Measurements from ENCODE around the gene BMPR2. TPM values are rescaled to one million over a fixed set of nuclear protein-coding genes. Genes with fewer than 3 reads are reported as not detected.

The BMPR2 gene
- 10.7 and 10.8 TPM in 2 replicates for total RNA-seq

DNA sequence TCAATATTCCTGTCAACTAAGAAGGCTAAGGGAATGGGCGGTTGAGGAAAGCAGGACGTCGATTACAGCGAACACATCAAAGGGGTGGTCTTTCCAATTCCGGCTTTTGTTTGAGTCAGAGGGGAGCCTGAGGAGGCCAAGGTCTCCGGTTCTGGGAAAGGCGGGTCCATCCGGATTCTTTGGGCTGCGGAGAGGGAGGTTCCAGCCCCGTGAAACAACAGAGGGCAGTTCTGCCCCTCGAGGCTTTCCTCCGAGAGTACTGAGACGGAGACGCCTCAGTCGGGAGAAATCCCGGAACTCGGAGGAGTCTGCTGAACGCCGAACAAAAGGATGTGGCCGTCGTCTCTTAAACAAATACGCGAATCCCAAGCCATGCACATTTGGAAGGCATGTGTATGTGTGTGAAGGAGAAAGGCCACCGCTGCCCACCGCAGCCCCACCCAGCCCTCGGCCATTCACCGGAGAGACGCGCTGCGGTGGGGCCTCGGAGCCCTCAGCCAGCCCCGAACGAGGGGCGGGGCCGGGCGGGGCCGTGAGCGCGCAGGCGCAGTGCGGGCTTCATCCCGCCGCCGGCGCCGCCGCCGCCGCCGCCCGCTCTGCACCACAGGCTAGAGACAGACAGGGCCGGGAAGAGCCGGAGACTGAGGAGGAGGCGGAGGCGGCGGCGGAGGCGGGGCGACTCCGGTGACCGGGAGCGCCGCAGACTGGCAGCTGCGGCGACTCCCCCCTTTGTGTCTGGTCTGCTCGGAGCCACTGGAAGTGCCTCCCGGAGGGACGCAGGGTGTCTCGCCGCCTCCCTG, at the start of gene BMPR2:
BMPR2 (plus strand) TSS at position 719 of the 800 bp plus-strand sequence. CDS start 1,148 bp downstream, outside the sequence.

Other genes starting within 250 kb of the BMPR2 start
- gene SUMO1, start 137.7 kb upstream of the BMPR2 start, total RNA-seq, result 102 and 107 TPM in 2 replicates
- 54.1 and 59.5 TPM in 2 replicates for gene NOP58, start 110.6 kb upstream of the BMPR2 start, total RNA-seq